T-helper 17 cell (primary cell): Measurements from ENCODE around the gene GADD45GIP1. TPM values are rescaled to one million over a fixed set of nuclear protein-coding genes. Genes with fewer than 3 reads are reported as not detected.
"Not testable (repeated sequence)": the region's sequence is repeated elsewhere in the genome, so short reads cannot be mapped to it uniquely, and the experiment has no call there.

Experiments
- ATAC-seq: fragments of 150-1000 bp; cut with Tn5 transposase; 2 replicates; pipeline ENCODE4 v1.10.0; 2021; ENCODE audit warnings: mild to moderate bottlenecking, moderate library complexity
- DNase-seq, 3 donors: peaks; one replicate each; pipeline versions ENCODE4 v3.0.0 to v3.0.0-alpha.2; 2020 to 2021
- H3K9me3 ChIP-seq: one replicate; pipeline ENCODE4 v1.7.0; 2013; ENCODE audit warnings: low read length, mild to moderate bottlenecking; ENCODE audit not compliant: control insufficient read depth, poor library complexity, severe bottlenecking
- H3K27ac Mint-ChIP-seq: one replicate; pipeline ENCODE4 v1.8.0; 2022; ENCODE audit warnings: mild to moderate bottlenecking, moderate library complexity, mixed read lengths
- H3K27me3 Mint-ChIP-seq: one replicate; pipeline ENCODE4 v1.8.0; 2022; ENCODE audit warnings: mixed read lengths
- H3K36me3 Mint-ChIP-seq: one replicate; pipeline ENCODE4 v1.8.0; 2022; ENCODE audit warnings: low read depth, mixed read lengths
- H3K4me1 Mint-ChIP-seq: one replicate; pipeline ENCODE4 v1.8.0; 2022; ENCODE audit warnings: mild to moderate bottlenecking, mixed read lengths
- H3K4me3 Mint-ChIP-seq: one replicate; pipeline ENCODE4 v1.8.0; 2022; ENCODE audit warnings: mild to moderate bottlenecking, moderate library complexity, mixed read lengths
- total RNA-seq, 4 donors: library from RNA in 2 of 4; stranded (reverse) in 2 of 4; gene quantifications; one replicate each; pipeline ENCODE4 v1.2.3 and lab custom pipeline; 2022 to 2026

GADD45GIP1 gene
- total RNA-seq, 2 donors from 2014 or later, result 6.9 to 8.3 TPM

DNA sequence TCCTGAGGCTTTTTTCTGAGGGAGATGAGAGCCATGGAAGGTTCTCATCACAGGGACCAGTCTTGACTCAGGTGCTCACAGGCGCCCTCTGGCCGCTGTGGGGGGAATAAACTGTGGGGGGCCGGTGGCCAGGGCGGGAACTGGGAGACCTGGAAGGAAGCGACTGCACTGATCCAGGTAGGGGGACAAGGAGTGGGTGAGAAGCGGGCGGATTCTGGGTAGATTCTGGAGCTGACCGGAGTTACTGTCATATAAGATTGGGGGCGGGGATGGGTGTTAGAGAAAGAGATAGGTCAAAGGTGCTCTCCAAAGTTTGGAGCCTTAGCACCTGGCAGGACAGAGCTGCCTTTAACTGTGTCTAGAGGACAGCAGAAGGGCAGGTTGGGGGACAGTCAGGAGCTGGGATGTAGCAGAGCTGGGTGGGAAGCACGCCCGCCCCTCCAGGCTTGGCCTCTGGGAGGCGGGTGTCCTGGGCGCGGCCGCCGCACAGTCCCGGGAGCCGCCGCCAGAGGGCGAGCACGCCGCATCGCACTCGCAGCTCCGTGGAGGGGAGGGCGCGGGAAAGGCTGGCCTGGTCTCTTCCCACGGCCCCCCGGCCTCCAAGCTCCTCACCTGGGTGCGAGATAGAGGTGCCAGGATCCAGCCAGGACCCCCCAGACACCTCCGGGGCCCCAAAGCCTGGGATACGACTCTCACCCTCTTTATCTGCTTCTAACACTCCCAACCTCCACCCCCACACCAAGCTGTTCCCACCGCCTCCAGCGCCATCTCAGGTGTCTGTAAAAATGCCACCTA, 8.2 kb upstream of the GADD45GIP1 start:
- peaks cover 4% of the 10 kb centered on the region for H3K36me3 Mint-ChIP-seq
- peaks cover 6% of the 10 kb centered on the region for H3K4me1 Mint-ChIP-seq
- H3K4me3 Mint-ChIP-seq, result peak overlapping the region; percentile 97
- H3K9me3 ChIP-seq, result no peaks in the 10 kb centered on the region
- H3K27me3 Mint-ChIP-seq, result no peaks in the 10 kb centered on the region
- ATAC-seq, result peak; percentile 95
- DNase-seq, result peak; percentile 71 to 81 (median 77)
- peak overlapping the region; percentile 65 for H3K27ac Mint-ChIP-seq

DNA sequence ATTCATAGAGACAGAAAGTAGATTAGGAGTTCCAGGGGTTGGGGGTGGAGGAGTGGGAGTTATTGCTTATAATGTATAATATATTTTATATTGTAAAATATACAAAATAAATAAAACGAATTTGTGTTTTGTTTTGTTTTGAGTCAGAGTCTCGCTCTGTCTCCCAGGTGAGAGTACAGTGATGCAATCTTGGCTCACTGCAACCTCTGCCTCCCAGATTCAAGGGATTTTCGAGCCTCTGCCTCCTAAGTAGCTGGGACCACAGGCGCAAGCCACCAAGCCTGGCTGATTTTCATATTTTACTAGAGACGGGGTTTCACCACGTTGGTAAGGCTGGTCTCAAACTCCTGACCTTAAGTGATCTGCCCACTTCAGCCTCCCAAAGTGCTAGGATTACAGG, 2.5 kb upstream of the GADD45GIP1 start:
- Mint-ChIP-seq H3K27ac (no peak overlapping the region), H3K36me3 (peaks cover 4% of the 10 kb centered on the region), H3K27me3 (no peaks in the 10 kb centered on the region), H3K4me3 (no peak overlapping the region), H3K4me1 (peaks cover 17% of the 10 kb centered on the region)
- DNase-seq, result no peak
- H3K9me3 ChIP-seq, result no peaks in the 10 kb centered on the region
- ATAC-seq, result no peak

DNA sequence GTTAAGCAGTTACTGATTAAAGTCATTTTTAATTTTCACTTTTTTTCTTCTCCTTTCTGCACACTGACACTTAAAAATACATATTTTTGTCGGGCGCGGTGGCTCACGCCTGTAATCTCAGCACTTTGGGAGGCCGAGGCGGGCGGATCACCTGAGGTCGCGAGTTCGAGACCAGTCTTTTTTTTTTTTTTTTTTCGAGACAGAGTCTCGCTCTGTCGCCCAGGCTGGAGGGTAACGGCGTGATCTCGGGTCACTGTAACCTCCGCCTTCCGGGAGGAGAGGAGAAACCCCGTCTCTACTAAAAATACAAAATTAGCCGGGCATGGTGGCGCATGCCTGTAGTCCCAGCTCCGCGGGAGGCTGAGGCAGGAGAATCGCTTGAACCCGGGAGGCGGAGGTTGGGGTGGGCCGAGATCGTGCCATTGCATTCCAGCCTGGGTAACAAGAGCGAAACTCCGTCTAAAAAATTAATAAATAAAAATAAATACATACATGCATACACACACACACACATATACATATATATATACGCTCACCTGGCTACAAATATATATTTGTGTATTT, 448 bp upstream of the GADD45GIP1 start:
- Mint-ChIP-seq H3K4me1 (peaks cover 21% of the 10 kb centered on the region), H3K4me3 (peak overlapping the region; percentile 87), H3K27ac (peak overlapping the region; percentile 83)
- H3K9me3 ChIP-seq, DNase-seq, H3K36me3 Mint-ChIP-seq, H3K27me3 Mint-ChIP-seq: not testable (repeated sequence)
- peak; percentile 39 for ATAC-seq

DNA sequence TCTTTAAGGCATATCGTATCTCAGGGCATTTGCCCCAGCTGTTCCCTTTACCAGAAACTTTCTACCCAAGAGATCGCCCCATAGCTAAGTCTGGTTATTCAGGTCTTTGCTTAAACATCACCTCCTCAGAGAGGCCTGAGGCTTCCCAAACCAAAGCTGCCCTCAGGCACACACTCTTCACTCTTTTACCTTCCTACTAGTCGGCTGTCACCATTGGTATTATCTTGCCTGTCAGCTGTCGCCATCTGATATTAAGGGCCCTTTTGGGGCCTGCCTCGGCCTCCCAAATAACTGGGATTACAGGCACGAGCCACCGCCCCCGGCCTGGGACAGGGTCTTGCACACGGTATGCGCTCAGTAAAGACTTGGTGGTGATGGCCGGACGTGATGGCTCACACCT, 1.0 kb downstream of the GADD45GIP1 start:
- H3K9me3 ChIP-seq, result no peaks in the 10 kb centered on the region
- Mint-ChIP-seq H3K27ac (peak overlapping the region; percentile 84), H3K4me3 (peak overlapping the region; percentile 87), H3K4me1 (peaks cover 19% of the 10 kb centered on the region), H3K36me3 (peaks cover 3% of the 10 kb centered on the region), H3K27me3 (no peaks in the 10 kb centered on the region)
- no peak for DNase-seq
- ATAC-seq, result no peak

DNA sequence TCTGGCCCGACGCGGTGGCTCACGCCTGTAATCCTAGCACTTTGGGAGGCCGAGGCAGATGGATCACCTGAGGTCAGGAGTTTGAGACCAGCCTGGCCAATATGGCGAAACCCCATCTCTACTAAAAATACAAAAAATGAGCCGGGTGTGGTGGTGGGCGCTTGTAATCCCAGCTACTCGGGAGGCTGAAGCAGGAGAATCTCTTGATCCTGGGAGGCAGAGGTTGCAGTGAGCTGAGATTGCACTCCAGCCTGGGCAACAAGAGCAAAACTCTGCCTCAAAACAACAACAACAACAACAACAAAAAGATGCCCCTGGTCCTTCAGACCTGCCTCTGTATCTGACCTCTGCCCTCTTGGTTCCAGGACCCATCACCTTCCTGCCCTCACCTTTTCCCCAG, 1.4 kb downstream of the GADD45GIP1 start:
- Mint-ChIP-seq H3K4me3 (peak overlapping the region; percentile 87), H3K27ac (peak overlapping the region; percentile 84)
- not testable (repeated sequence) for ATAC-seq

DNA sequence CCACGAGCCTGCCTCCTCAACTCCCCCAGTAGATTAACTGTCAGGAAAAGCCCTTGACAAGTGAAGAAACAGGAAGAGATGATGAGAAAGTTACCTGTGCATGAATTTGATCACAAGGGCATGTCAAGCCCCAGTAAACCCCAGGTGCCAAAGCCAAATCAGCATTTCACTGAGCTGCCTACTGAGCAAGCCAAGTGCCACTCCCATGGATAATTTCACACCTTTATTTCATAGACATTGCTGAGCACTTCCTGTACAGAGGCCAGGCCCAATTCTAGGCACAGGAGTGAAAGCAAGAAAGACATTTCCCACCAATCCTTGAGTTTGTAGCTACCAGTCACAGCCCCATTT, 2.4 kb downstream of the GADD45GIP1 start:
- H3K4me3 Mint-ChIP-seq, result peak overlapping the region; percentile 28
- H3K36me3 Mint-ChIP-seq, result peaks cover 7% of the 10 kb centered on the region
- peaks cover 21% of the 10 kb centered on the region for H3K4me1 Mint-ChIP-seq
- no peak for ATAC-seq
- no peaks in the 10 kb centered on the region for H3K27me3 Mint-ChIP-seq
- DNase-seq, result no peak
- H3K27ac Mint-ChIP-seq, result peak overlapping the region; percentile 60
- no peaks in the 10 kb centered on the region for H3K9me3 ChIP-seq

More for the DNA sequence above, 1.4 kb downstream of the GADD45GIP1 start:
- H3K9me3 ChIP-seq, H3K36me3 Mint-ChIP-seq, DNase-seq, H3K27me3 Mint-ChIP-seq: not testable (repeated sequence)
- H3K4me1 Mint-ChIP-seq, result peaks cover 19% of the 10 kb centered on the region

DNA sequence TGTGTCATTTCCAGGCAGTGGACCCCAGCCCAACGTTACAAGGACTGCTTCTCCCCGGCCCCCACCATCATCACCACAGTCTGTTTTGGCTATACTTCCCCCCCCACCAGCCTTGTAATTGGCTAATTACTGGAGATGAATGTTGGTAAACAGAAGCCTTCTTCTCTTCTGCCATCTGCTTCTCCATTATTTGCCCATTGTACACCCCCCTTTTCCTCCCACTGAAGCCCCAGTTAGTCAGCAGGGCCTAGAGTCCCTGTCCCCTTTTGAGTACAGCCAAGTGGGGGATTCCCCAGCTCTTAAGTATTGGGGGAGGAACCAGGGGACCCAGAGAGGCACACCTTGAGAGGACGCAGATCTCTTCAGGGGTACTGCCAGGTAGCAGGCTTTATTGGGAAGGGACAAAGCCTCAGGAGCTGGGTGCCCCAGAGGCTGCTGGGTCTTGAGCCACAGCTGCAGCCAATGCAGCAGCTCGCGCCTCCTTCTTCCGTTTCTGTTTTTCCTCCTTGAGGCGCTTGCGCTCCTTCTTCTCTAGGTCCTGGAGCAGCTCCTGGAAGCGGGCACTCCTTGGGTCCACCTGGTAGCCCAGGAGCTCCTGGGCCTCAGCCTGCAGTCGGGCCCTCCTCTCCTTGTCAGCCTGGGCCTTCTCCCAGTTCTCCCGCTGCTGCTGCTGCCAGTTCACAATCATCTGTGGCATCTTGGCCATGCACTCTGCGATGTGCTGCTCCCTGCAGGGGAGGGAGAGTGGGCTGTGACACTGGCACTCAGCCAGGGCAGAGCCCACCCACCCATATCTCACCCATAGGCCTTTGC, 3.0 kb downstream of the GADD45GIP1 start:
- no peak for ATAC-seq
- peak overlapping the region; percentile 28 for H3K4me3 Mint-ChIP-seq
- H3K27ac Mint-ChIP-seq, result peak overlapping the region; percentile 60
- no peak for DNase-seq
- H3K4me1 Mint-ChIP-seq, result peaks cover 21% of the 10 kb centered on the region
- peaks cover 7% of the 10 kb centered on the region for H3K36me3 Mint-ChIP-seq
- no peaks in the 10 kb centered on the region for H3K27me3 Mint-ChIP-seq
- no peaks in the 10 kb centered on the region for H3K9me3 ChIP-seq

DNA sequence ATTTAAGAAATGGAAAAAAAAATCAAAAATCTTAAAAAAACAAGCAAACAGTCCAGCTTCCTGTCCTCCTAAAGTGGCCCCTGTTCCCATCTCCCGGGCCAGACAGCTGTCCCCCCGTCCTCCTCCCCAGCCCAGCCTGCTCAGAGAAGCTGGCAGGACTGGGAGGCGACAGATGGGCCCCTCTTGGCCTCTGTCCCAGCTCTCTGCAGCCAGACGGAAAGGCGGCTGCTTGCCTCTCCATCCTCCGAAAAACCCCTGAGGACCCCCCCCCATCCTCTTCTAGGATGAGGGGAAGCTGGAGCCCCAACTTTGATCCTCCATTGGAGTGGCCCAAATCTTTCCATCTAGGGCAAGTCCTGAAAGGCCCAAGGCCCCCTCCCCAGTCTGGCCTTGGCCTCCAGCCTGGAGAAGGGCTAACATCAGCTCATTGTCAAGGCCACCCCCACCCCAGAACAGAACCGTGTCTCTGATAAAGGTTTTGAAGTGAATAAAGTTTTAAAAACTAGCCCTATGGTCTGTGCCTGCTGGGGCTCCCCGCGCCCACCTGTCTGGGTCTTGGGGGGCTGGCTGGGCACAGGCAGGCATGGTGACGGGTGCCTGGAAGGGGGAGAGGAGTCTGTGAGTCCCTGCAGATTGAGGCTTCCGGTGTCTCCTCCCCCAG, 3.8 kb downstream of the GADD45GIP1 start:
- ATAC-seq (no peak), DNase-seq (no peak)
- peaks cover 21% of the 10 kb centered on the region for H3K4me1 Mint-ChIP-seq
- H3K9me3 ChIP-seq, result no peaks in the 10 kb centered on the region
- H3K27me3 Mint-ChIP-seq, result no peaks in the 10 kb centered on the region
- H3K27ac Mint-ChIP-seq, result peak overlapping the region; percentile 60
- peaks cover 7% of the 10 kb centered on the region for H3K36me3 Mint-ChIP-seq
- H3K4me3 Mint-ChIP-seq, result peak overlapping the region; percentile 2

DNA sequence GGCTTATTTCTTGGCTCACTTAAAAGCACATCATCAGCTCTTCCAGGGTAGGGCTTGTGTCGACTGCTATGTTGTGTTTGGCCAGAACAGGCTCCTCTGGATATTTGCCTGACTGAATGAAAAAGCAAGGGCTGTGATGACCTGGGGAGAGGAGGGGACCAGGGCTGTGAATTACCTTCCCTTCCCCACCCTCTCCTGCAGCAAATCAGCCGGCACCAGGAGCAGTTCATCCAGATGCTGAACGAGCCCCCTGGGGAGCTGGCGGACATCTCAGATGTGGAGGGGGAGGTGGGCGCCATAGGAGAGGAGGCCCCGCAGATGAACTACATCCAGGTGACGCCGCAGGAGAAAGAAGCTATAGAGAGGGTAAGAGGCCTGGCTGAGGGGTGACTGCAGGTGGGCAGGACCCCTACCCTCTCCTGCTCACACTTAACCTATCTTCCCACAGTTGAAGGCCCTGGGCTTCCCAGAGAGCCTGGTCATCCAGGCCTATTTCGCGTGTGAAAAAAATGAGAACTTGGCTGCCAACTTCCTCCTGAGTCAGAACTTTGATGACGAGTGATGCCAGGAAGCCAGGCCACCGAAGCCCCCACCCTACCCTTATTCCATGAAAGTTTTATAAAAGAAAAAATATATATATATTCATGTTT, 4.4 kb downstream of the GADD45GIP1 start:
- Mint-ChIP-seq H3K27me3 (no peaks in the 10 kb centered on the region), H3K4me3 (no peak overlapping the region), H3K4me1 (peaks cover 23% of the 10 kb centered on the region), H3K27ac (peak overlapping the region; percentile 43), H3K36me3 (peaks cover 7% of the 10 kb centered on the region)
- H3K9me3 ChIP-seq, result no peaks in the 10 kb centered on the region
- DNase-seq (no peak), ATAC-seq (no peak)

DNA sequence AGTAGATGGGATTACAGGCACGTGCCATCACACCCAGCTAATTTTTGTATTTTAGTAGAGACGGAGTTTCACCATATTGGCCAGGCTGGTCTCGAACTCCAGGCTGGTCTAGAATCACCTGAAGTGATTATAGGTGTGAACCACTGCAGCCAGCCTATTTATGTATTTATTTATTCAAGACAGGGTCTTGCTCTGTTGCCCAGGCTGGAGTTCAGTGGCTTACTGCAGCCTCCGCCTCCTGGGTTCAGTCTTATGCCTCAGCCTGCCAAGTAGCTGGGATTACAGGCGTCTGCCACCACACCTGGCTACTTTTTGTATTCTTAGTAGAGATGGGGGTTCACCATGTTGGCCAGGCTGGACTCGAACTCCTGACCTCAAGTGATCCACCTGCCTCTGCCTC, 5.0 kb downstream of the GADD45GIP1 start:
- not testable (repeated sequence) for H3K27me3 Mint-ChIP-seq, H3K4me3 Mint-ChIP-seq, H3K36me3 Mint-ChIP-seq, DNase-seq, H3K9me3 ChIP-seq, ATAC-seq
- peak overlapping the region; percentile 43 for H3K27ac Mint-ChIP-seq
- H3K4me1 Mint-ChIP-seq, result peaks cover 24% of the 10 kb centered on the region

DNA sequence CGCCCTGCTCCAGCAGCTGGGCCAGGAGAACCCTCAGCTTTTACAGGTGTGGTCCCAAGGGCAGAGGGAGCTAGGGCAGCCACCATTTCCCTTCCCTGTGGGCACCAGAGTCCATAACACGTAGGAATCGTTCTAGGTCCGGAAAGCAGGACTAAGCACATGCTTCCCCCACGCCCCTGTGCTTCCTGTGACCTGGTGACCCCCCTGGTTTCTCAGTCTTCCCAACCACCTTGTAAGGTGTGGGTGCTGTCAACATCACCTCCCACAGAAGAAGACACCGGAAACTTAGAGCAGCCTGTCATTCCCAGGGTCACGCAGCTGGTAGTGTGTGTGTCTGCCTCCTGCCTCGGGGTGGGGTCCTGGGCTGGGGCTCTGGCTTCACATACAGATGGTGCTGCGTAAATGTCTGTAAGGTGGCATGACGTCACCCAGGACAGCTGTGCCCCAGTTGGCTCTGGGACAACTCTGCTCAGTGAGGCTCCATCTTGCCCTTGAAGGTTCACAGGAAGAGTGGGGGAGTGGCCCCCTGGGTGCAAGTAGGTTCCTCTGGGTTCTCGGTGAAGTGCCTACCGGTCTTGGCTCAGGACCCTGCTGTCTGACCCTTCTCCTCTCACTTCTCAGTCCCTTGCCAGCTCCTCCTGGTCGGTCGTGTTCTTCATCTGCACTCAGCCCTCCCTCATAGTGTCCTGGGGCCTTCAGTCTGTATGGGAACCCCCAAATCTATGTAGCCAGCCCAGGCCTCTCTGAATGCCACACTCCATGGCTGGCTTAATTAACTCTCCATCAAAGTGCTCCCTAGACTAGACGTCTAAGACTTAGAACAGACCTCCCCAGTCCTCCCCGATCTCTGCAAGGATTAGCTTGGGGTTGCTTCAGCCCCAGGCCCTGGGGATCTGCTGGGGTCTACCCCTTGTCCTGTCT, 7.4 kb downstream of the GADD45GIP1 start:
- Mint-ChIP-seq H3K4me3 (no peak overlapping the region), H3K27ac (peak overlapping the region; percentile 74), H3K27me3 (no peaks in the 10 kb centered on the region), H3K4me1 (peaks cover 26% of the 10 kb centered on the region), H3K36me3 (peaks cover 10% of the 10 kb centered on the region)
- no peaks in the 10 kb centered on the region for H3K9me3 ChIP-seq
- ATAC-seq (no peak), DNase-seq (no peak)
